ENCODE measurements around the gene NTNG1.

DNA sequence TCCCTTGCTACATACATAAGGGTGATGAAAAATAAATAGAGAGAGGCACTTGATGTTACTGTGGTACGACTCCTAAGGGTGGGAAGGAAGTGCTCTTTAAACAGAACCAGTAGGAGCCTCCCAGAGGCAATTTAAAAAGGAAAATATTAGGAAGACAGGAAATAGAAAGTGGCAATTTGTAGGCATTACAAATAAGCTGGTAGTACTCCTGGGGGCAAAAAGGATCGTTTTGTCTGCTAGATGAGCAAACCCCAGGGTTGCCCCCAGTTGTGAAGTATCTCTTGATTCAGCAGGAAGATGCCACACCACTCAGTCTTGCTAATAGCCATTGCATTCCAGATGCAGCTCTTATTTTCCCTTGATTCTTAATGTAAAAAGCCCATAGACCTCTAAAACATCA, 303.0 kb downstream of the NTNG1 start:
- TF ChIP-seq GATA3 (IDR thresholded peaks at IDR 0.05; ENCODE audit: low read depth, low read length) (no peak), GATA2 (IDR thresholded peaks at IDR 0.05; ENCODE audit: low read depth, low read length) (no peak)

Data from SH-SY5Y (cell line).